H1 (cell line): ENCODE results near the gene TLR7. TPM values are rescaled to one million over a fixed set of nuclear protein-coding genes. Genes with fewer than 3 reads are reported as not detected.

Experiments
- ATF3 ChIP-seq: IDR thresholded peaks from 2 replicates; pipeline ENCODE4 v1.6.1; 2011; ENCODE audit warnings: low read depth, mild to moderate bottlenecking, low read length; ENCODE audit not compliant: insufficient read depth
- CREB1 ChIP-seq: IDR thresholded peaks from 2 replicates; pipeline ENCODE4 v1.6.1; 2012; ENCODE audit warnings: inconsistent platforms
- E2F6 ChIP-seq: IDR thresholded peaks from 2 replicates; pipeline ENCODE4 v1.6.1; 2012; ENCODE audit warnings: inconsistent platforms
- EP300 ChIP-seq, 2 experiments: IDR thresholded peaks; 1 replicate in 1 of 2; 2 replicates in 1 of 2; pipeline ENCODE4 v1.6.1; 2011 to 2012; ENCODE audit warnings: low read depth in 2 of 2, low read length in 2 of 2, mild to moderate bottlenecking in 2 of 2, borderline replicate concordance in 1 of 2, inconsistent platforms in 1 of 2, moderate library complexity in 1 of 2
- GABPA ChIP-seq: IDR thresholded peaks from 2 replicates; pipeline ENCODE4 v1.6.1; 2011; ENCODE audit warnings: mild to moderate bottlenecking, low read length, moderate library complexity, borderline replicate concordance; ENCODE audit not compliant: insufficient read depth
- GTF2F1 ChIP-seq: IDR thresholded peaks from 2 replicates; pipeline ENCODE4 v1.6.1; 2012; ENCODE audit warnings: low read depth, low read length, improper control_type of control experiment, borderline replicate concordance
- PHF8 ChIP-seq: fragments of 200-600 bp; sonication (generic); conservative IDR thresholded peaks from 2 replicates; pipeline ENCODE4 v1.7.1; 2012; ENCODE audit warnings: low read depth, mild to moderate bottlenecking, inconsistent platforms, low read length, moderate library complexity
- RFX5 ChIP-seq: IDR thresholded peaks from 2 replicates; pipeline ENCODE4 v1.6.1; 2011; ENCODE audit warnings: low read depth, low read length, improper control_type of control experiment, borderline replicate concordance
- SIN3A ChIP-seq, 2 experiments: IDR thresholded peaks in 1 of 2; conservative IDR thresholded peaks in 1 of 2; 2 replicates each; pipeline ENCODE4 v1.6.1; 2011 to 2012; ENCODE audit warnings: low read length in 2 of 2, improper control_type of control experiment in 1 of 2, low read depth in 1 of 2, mild to moderate bottlenecking in 1 of 2
- polyA plus RNA-seq, 7 experiments: library from polyadenylated mRNA; depleted of rRNA in 3 of 7; stranded (reverse) in 5 of 7; unstranded in 2 of 7; fragments of >200 nt in 5 of 7; fragments of 200-250 nt in 2 of 7; gene quantifications; 1 replicate in 5 of 7; 2 replicates in 1 of 7; 4 replicates in 1 of 7; pipeline versions ENCODE4 v1.2.1 to v1.2.3, GENCODE V29; 2011 to 2013; ENCODE audit warnings: missing spikeins in 2 of 7, mixed read lengths in 2 of 7
- total RNA-seq: library from RNA; stranded (reverse); fragmentation: NEBNext Ultra II Directional; extraction: Animal tissue kit (Norgen Biotek cat#: 25700); gene quantifications from 2 replicates; pipeline ENCODE4 v1.2.1, GENCODE V29; 2021

Gene TLR7
- total and polyA plus RNA-seq, 2 of the 8 experiments (the other 6 are each of a cell fraction or from before 2014, with no cell fraction given), result 0.02 TPM; not detected in 1

GRCh38 chrX:12891171-12891570 lies 24.3 kb downstream of the TLR7 start (continued):
- TF ChIP-seq SIN3A (conservative IDR thresholded peaks at IDR 0.05 in 1 of 2, IDR thresholded peaks at IDR 0.05 in 1 of 2; ENCODE audit: low read depth in 1 of 2, low read length in 2 of 2) (no peak), RFX5 (no peak), E2F6 (no peak), CREB1 (no peak), PHF8 (no peak), GABPA (no peak), GTF2F1 (no peak), EP300 (IDR thresholded peaks at IDR 0.05; ENCODE audit: borderline replicate concordance in 1 of 2, low read depth in 2 of 2, low read length in 2 of 2) (no peak), ATF3 (no peak)
